Measurements from ENCODE around the gene MMD.

The MMD gene

DNA sequence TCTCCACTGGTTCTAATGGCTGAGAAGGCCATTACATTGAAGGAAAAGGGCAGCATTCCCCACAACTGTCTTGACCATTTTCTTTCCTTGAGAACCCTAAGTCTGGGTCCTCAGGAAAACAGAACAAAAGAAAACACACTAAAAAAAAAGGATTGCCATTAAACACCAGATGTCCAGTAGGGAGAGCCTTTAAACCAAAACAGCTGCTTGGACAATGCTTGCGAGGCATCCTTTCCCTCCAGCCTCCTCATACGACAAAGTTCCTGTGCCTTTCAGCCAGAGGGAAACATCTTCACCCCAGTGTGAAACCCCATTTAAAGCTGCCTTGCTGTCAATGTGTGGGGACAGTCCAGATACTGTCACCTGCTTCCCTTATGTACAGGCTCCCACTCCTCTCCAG, 74.3 kb downstream of the MMD start:
- DNase-seq (ENCODE audit: low spot score): no peak

DNA sequence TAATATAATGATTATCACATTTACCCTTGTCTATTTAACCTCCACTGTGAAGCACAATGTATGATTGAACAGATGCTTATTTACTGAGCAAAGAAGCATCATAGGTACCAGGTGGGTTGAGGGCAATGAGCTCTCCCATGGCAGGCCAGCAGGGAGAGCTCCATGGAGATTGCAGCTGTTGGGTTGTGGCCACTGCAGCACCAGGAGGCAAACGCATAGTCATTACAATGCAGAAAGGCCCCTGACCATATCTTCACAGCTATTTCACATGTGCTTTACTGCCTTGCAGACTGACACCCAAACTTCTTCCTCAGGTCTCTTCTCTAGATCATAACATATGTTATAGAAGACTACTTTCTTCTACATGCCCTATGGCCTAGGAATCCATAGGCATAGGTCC, 75.0 kb downstream of the MMD start:
- DNase-seq (ENCODE audit: low spot score): no peak

DNA sequence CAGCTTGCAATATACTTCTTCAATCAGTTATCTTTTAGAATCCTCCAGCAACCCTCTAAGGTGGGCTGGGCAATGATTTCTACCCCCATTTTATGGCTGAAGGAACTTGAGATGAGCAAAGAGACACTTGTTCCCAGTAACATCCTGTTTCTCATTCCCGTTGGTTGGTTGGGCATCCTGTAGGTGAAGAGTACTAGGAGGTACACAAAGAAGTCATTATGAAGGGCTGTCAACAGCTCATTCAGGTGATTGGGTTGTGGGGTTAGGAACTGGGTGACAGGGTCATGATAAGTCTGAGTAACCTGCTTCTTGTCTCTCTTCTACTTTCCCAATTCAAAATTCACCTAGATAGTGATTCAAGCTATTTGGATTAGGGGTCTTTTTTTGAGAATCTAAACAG, 76.5 kb downstream of the MMD start:
- no peak for DNase-seq (ENCODE audit: low spot score)

GRCh38 chr17:55344514-55344997, 77.1 kb downstream of the MMD start:
- DNase-seq (ENCODE audit: low spot score): peak; percentile 87

DNA sequence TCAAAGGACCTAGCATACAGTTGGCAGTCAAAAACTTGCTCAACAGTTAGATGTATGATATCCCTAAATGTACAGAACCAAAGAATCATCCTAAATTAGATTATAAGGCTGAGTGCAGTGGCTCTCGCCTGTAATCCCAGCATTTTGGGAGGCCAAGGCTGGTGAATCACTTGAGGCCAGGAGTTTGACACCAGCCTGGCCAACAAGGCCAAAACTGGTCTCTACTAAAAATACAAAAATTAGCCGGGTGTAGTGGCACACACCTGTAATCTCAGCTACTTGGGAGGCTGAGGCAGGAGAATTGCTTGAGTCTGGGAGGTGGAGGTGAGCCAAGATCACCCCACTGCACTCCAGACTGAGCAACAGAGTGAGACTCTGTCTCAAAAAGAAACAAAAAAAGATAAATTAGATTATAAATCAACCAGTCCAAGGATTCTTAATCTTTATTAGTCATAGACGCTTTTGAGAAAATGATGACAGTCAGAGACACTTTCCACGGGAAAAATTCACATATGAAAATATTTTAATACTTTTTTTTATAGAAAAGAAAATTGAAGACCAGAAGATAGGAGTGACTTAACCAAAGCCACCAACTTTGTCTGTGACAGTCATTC, 77.6 kb downstream of the MMD start:
- no peak for DNase-seq (ENCODE audit: low spot score)

GRCh38 chr17:55342800-55343585, 78.6 kb downstream of the MMD start:
- no peak for DNase-seq (ENCODE audit: low spot score)
